Stimulated activated naive B cell treated with anti-CD40 and anti-IgM and Interleukin-4, amounts not matched to agents 10 μg/mL and 1 μg/mL and 100 μg/mL, for 72 hours (primary cell): ENCODE data around the gene GUSB.
"Not testable (repeated sequence)": the region's sequence is repeated elsewhere in the genome, so short reads cannot be mapped to it uniquely, and the experiment has no call there.

ENCODE experiments used
- ATAC-seq, 2 donors: fragments of 150-1000 bp; cut with Tn5 transposase; replicated peaks; 2 replicates each; pipeline ENCODE4 v1.10.0; 2021; ENCODE audit warnings: moderate library complexity in 1 of 2
- DNase-seq: peaks from one replicate; pipeline ENCODE4 v3.0.0; 2021
- H3K27ac Mint-ChIP-seq: one replicate; pipeline ENCODE4 v1.8.0; 2022; ENCODE audit warnings: mild to moderate bottlenecking, mixed read lengths
- H3K27me3 Mint-ChIP-seq, 2 donors: one replicate each; pipeline ENCODE4 v1.8.0; 2022; ENCODE audit warnings: mixed read lengths in 2 of 2
- H3K36me3 Mint-ChIP-seq, 2 donors: one replicate each; pipeline ENCODE4 v1.8.0; 2022; ENCODE audit warnings: mixed read lengths in 2 of 2, mild to moderate bottlenecking in 1 of 2
- H3K4me1 Mint-ChIP-seq, 2 donors: one replicate each; pipeline ENCODE4 v1.8.0; 2022; ENCODE audit warnings: mixed read lengths in 2 of 2, mild to moderate bottlenecking in 1 of 2
- H3K4me3 Mint-ChIP-seq, 2 donors: one replicate each; pipeline ENCODE4 v1.8.0; 2022; ENCODE audit warnings: mild to moderate bottlenecking in 2 of 2, mixed read lengths in 2 of 2, moderate library complexity in 1 of 2
- H3K9me3 Mint-ChIP-seq, 2 donors: one replicate each; pipeline ENCODE4 v1.8.0; 2022; ENCODE audit warnings: mixed read lengths in 2 of 2, mild to moderate bottlenecking in 1 of 2

GUSB gene

DNA sequence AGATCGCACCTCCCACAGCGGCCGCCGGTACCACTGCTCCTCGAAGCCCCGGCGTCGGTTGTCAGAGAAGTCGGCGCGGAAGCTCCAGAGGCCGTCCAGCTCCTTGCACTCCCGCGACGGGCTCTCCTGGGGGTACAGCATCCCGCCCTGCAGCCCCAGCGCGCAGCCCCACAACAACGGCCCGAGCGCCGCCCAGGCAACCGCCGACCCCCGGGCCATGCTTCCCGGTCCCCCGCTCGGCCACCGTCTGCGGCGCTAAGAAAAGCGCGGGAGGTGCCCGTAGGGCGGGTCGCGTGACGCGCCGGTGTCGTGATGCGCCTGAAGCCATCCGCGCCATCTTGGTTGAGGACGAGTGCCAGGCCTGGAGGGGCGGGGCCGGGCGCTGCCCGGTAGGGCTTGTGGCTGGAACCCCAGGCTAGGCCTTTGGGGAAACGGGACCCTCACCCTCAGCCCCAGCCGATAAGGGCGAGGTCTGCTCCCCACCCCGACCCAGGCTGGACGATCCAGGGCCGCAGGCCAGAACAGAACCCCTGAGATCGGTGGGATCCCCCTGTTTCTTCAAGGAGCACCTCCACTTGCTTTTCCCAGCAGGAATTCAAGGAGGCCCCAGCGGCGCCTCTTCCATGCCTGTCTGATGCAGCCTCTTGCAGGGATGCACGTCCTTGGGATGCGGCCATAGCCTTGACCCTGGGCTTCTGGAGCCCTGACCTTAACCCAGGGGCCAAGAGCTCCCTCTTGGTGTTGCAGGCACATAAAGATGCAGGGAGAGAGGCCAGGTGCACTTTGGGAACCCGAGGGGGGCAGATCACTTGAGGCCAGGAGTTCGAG is at the start of gene GUSB:
TSS of gene GUSB (minus strand) at position 249 of the 828 bp plus-strand sequence. CDS start at position 219, 30 bp downstream.
- H3K36me3 Mint-ChIP-seq, result peaks cover 15% of the 10 kb centered on the region in 2 donors
- H3K27ac Mint-ChIP-seq, result peak within 1 kb of the TSS; percentile 79
- H3K4me1 Mint-ChIP-seq, result peaks cover 8 to 22% of the 10 kb centered on the region in 2 donors
- H3K9me3 Mint-ChIP-seq, result no peaks in the 10 kb centered on the region
- DNase-seq, result peak; percentile 90
- no peaks in the 10 kb centered on the region for H3K27me3 Mint-ChIP-seq
- ATAC-seq, result peak; percentile 91 to 94
- H3K4me3 Mint-ChIP-seq, result peak within 1 kb of the TSS; percentile 85 to 91

- H3K4me3 Mint-ChIP-seq, H3K27ac Mint-ChIP-seq, H3K27me3 Mint-ChIP-seq, DNase-seq, H3K4me1 Mint-ChIP-seq, H3K9me3 Mint-ChIP-seq, H3K36me3 Mint-ChIP-seq, ATAC-seq: not testable (repeated sequence)
Observed at GRCh38 chr7:66028342-66028741, 46.3 kb upstream of the GUSB start.

DNA sequence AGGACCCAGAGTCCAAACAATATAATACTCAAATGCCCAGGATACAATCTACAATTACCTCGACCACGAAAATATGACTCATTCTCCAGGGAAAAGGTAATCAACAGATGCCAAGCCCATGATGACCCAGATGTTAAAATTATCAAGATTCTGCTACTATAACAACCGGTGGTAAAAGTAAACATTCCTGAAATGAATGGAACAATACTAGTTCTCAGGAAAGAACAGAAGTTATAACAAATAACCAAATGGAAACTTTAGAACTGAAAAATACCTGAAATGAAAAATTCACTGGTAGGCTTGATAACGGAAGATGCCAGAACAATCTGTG is 34.1 kb upstream of the GUSB start:
- ATAC-seq (no peak), DNase-seq (no peak)
- H3K9me3 Mint-ChIP-seq, result no peaks in the 10 kb centered on the region
- H3K4me3 Mint-ChIP-seq, result no peak overlapping the region
- peaks cover 0 to 3% of the 10 kb centered on the region in 2 donors for H3K4me1 Mint-ChIP-seq
- H3K27me3 Mint-ChIP-seq, result peaks cover 0 to 13% of the 10 kb centered on the region in 2 donors
- peak overlapping the region; percentile 47 for H3K27ac Mint-ChIP-seq
- no peaks in the 10 kb centered on the region for H3K36me3 Mint-ChIP-seq

- H3K9me3 Mint-ChIP-seq, result no peaks in the 10 kb centered on the region
- peaks cover 0 to 3% of the 10 kb centered on the region in 2 donors for H3K4me1 Mint-ChIP-seq
- no peaks in the 10 kb centered on the region for H3K36me3 Mint-ChIP-seq
- H3K27me3 Mint-ChIP-seq, result peaks cover 0 to 13% of the 10 kb centered on the region in 2 donors
- ATAC-seq, result no peak
- DNase-seq, result no peak
- peak overlapping the region; percentile 3 for H3K27ac Mint-ChIP-seq
- H3K4me3 Mint-ChIP-seq, result no peak overlapping the region
Observed at GRCh38 chr7:66015440-66016130, 33.6 kb upstream of the GUSB start.

DNA sequence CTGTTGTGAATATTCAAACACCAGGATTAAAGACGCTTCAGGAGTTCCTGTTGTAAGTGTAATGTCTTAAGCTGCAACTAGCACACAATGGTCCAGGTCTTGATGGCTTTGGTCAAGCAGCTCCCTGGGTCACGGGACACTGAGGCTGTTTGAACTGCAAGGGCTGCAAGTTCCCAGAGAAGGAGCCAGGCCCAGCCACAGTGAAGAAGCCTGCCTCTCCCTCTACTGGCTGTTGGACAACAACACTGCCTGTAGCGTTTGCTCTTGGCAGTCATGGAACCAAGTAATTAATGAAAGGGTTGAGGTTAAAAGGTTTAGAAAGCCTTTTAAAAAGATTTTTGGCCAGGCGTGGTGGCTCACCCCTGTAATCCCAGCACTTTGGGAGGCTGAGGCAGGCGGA is 31.9 kb upstream of the GUSB start:
- Mint-ChIP-seq H3K4me1 (peaks cover 0 to 3% of the 10 kb centered on the region in 2 donors), H3K9me3 (no peaks in the 10 kb centered on the region), H3K36me3 (no peaks in the 10 kb centered on the region), H3K4me3 (no peak overlapping the region), H3K27ac (no peak overlapping the region), H3K27me3 (peaks cover 0 to 13% of the 10 kb centered on the region in 2 donors)
- no peak for ATAC-seq
- DNase-seq, result no peak

GRCh38 chr7:66007232-66007631 is 25.2 kb upstream of the GUSB start:
- H3K36me3 Mint-ChIP-seq, result no peaks in the 10 kb centered on the region
- peaks cover 0 to 4% of the 10 kb centered on the region in 2 donors for H3K27me3 Mint-ChIP-seq
- no peak overlapping the region for H3K4me3 Mint-ChIP-seq
- ATAC-seq (no peak), DNase-seq (no peak)
- no peaks in the 10 kb centered on the region for H3K4me1 Mint-ChIP-seq
- no peaks in the 10 kb centered on the region for H3K9me3 Mint-ChIP-seq
- H3K27ac Mint-ChIP-seq, result no peak overlapping the region

- H3K4me3 Mint-ChIP-seq, ATAC-seq, H3K27me3 Mint-ChIP-seq, H3K4me1 Mint-ChIP-seq, H3K36me3 Mint-ChIP-seq, DNase-seq, H3K9me3 Mint-ChIP-seq, H3K27ac Mint-ChIP-seq: not testable (repeated sequence)
Observed at GRCh38 chr7:66005115-66005671, 23.2 kb upstream of the GUSB start.

GRCh38 chr7:66000823-66001417 is 18.9 kb upstream of the GUSB start:
- not testable (repeated sequence) for H3K27me3 Mint-ChIP-seq, H3K4me3 Mint-ChIP-seq

DNA sequence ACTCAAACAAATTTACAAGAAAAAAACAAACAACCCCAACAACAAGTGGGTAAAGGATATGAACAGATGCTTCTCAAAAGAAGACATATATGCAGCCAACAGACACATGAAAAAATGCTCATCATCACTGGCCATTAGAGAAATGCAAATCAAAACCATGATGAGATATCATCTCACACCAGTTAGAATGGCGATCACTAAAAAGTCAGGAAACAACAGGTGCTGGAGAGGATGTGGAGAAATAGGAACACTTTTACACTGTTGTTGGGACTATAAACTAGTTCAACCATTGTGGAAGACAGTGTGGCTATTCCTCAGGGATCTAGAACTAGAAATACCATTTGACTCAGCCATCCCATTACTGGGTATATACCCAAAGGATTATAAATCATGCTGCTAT is 13.0 kb upstream of the GUSB start:
- not testable (repeated sequence) for H3K4me3 Mint-ChIP-seq, H3K9me3 Mint-ChIP-seq, DNase-seq, H3K4me1 Mint-ChIP-seq, H3K36me3 Mint-ChIP-seq, ATAC-seq, H3K27ac Mint-ChIP-seq, H3K27me3 Mint-ChIP-seq

More at GRCh38 chr7:66000823-66001417, 18.9 kb upstream of the GUSB start:
- not testable (repeated sequence) for H3K9me3 Mint-ChIP-seq, ATAC-seq, DNase-seq, H3K36me3 Mint-ChIP-seq, H3K4me1 Mint-ChIP-seq, H3K27ac Mint-ChIP-seq

- H3K9me3 Mint-ChIP-seq, result no peaks in the 10 kb centered on the region
- no peak for ATAC-seq
- H3K27me3 Mint-ChIP-seq, result no peaks in the 10 kb centered on the region
- H3K4me3 Mint-ChIP-seq, result no peak overlapping the region
- no peaks in the 10 kb centered on the region for H3K36me3 Mint-ChIP-seq
- no peak for DNase-seq
- no peaks in the 10 kb centered on the region for H3K4me1 Mint-ChIP-seq
- H3K27ac Mint-ChIP-seq, result no peak overlapping the region
Observed at GRCh38 chr7:65992526-65992925, 10.5 kb upstream of the GUSB start.

GRCh38 chr7:65991829-65992228 is 9.8 kb upstream of the GUSB start:
- not testable (repeated sequence) for H3K27me3 Mint-ChIP-seq, DNase-seq, H3K9me3 Mint-ChIP-seq, ATAC-seq, H3K36me3 Mint-ChIP-seq, H3K4me3 Mint-ChIP-seq, H3K4me1 Mint-ChIP-seq, H3K27ac Mint-ChIP-seq

GRCh38 chr7:65989694-65990080 is 7.7 kb upstream of the GUSB start:
- Mint-ChIP-seq H3K27me3 (no peaks in the 10 kb centered on the region), H3K4me3 (no peak overlapping the region), H3K4me1 (no peaks in the 10 kb centered on the region), H3K36me3 (no peaks in the 10 kb centered on the region), H3K9me3 (no peaks in the 10 kb centered on the region), H3K27ac (no peak overlapping the region)
- ATAC-seq, result no peak
- no peak for DNase-seq

DNA sequence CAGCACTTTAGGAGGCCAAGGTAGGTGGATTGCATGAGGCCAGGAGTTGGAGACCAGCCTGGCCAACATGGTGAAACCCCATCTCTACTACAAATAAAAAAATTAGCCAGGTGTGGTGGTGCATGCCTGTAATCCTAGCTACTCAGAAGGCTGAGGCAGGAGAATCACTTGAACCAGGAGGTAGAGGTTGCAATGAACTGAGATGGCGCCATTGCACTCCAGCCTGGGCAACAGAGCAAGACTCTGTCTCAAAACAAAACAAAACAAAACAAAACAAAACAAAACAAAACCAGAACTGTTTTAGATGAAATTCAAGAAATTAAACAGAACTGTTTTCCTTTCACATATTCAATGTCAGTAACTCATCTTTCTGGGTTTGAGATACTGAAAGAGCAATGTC is 6.5 kb upstream of the GUSB start:
- not testable (repeated sequence) for H3K4me3 Mint-ChIP-seq, H3K36me3 Mint-ChIP-seq, H3K4me1 Mint-ChIP-seq, H3K9me3 Mint-ChIP-seq, H3K27me3 Mint-ChIP-seq, H3K27ac Mint-ChIP-seq, DNase-seq, ATAC-seq

DNA sequence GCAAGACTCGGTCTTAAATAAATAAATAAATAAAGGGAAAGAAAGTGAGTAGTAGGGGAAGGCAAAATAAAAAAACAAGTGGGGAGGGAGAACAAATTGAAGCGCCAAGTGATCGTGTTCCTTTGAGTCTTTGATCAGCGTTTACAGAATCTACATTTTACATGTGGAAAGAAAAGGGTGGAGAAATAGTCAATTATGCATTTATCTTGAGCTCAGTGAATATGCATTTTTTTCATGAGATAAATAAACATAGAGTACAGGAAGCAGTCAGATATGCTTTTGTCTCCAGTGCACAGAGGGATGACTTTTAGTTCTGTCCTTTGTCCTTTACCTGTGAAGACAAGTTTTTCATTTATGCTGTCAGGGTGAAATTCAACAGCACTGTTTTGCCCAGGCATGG is 6.1 kb upstream of the GUSB start:
- no peak for ATAC-seq
- no peak overlapping the region for H3K4me3 Mint-ChIP-seq
- no peak for DNase-seq
- H3K27ac Mint-ChIP-seq, result no peak overlapping the region
- H3K27me3 Mint-ChIP-seq, result no peaks in the 10 kb centered on the region
- no peaks in the 10 kb centered on the region for H3K9me3 Mint-ChIP-seq
- no peaks in the 10 kb centered on the region for H3K4me1 Mint-ChIP-seq
- no peaks in the 10 kb centered on the region for H3K36me3 Mint-ChIP-seq
